Endothelial cell of umbilical vein (primary cell): ENCODE data around the gene RBX1. TPM values are rescaled to one million over a fixed set of nuclear protein-coding genes. Genes with fewer than 3 reads are reported as not detected.

Source experiments
- BruUV-seq: library from RNA; stranded (reverse); fragments of 400-500 nt; replicated peaks from 2 replicates; lab custom pipeline; 2021; lab: Mats Ljungman, UMichigan
- CTCF ChIA-PET: fragments of 300-600, 350-600 bp; sonication (Branson Sonifier 250); formaldehyde crosslinking; loops from one replicate; lab custom pipeline; 2021; ENCODE audit warnings: antibody characterized with exemption, inconsistent platforms; lab: Charles Lee
- POLR2A ChIA-PET: fragments of 300-600, 350-600 bp; sonication (Branson Sonifier 250); formaldehyde crosslinking; loops from one replicate; lab custom pipeline; 2021; ENCODE audit warnings: antibody characterized with exemption, inconsistent platforms; lab: Charles Lee
- DNase-seq: peaks from one replicate; pipeline ENCODE4 v3.0.0-alpha.2; 2011; ENCODE audit warnings: low read depth, low spot score
- FAIRE-seq: peaks from 2 replicates; lab custom pipeline; 2011; peaks lifted over from hg19 to GRCh38; lab: Jason Lieb, UNC
- H2AFZ ChIP-seq: 2 replicates; pipeline ENCODE4 v1.6.0; 2012; ENCODE audit warnings: low read depth, low read length, control low read depth, inconsistent platforms
- H3K27ac ChIP-seq: 2 replicates; pipeline ENCODE4 v1.5.1; 2011; ENCODE audit warnings: low read depth, mild to moderate bottlenecking, control low read depth, low read length, moderate library complexity; ENCODE audit not compliant: insufficient read depth
- H3K27me3 ChIP-seq, 2 experiments: 2 replicates each; pipeline versions ENCODE4 v1.6.0 to v1.6.1; 2011; ENCODE audit warnings: low read length in 2 of 2, mixed read lengths in 1 of 2; ENCODE audit not compliant: control insufficient read depth in 2 of 2, insufficient read depth in 2 of 2
- H3K36me3 ChIP-seq, 2 experiments: 2 replicates in 1 of 2; 3 replicates in 1 of 2; pipeline ENCODE4 v1.5.1; 2011; ENCODE audit warnings: low read length in 2 of 2, mild to moderate bottlenecking in 1 of 2, moderate library complexity in 1 of 2; ENCODE audit not compliant: control insufficient read depth in 2 of 2, insufficient read depth in 2 of 2; ENCODE audit errors: extremely low read depth in 1 of 2
- H3K4me1 ChIP-seq: 3 replicates; pipeline ENCODE4 v1.5.1; 2011; ENCODE audit warnings: mild to moderate bottlenecking, low read length; ENCODE audit not compliant: control insufficient read depth, insufficient read depth; ENCODE audit errors: extremely low read depth
- H3K4me2 ChIP-seq: 2 replicates; pipeline ENCODE4 v1.6.1; 2011; ENCODE audit warnings: low read length, control low read depth, mixed read lengths; ENCODE audit not compliant: insufficient read depth
- H3K4me3 ChIP-seq, 3 experiments: fragments of 200-600 bp in 1 of 3; sonication (generic), shearing (Covaris generic) in 1 of 3; replicated peaks in 1 of 3; 2 replicates each; pipeline ENCODE4 v1.5.1; 2011 to 2016; ENCODE audit warnings: control low read depth in 3 of 3, low read length in 3 of 3, mild to moderate bottlenecking in 2 of 3, inconsistent platforms in 1 of 3, low read depth in 1 of 3, moderate library complexity in 1 of 3; ENCODE audit not compliant: insufficient read depth in 1 of 3
- H3K79me2 ChIP-seq: 2 replicates; pipeline ENCODE4 v1.6.0; 2012; ENCODE audit warnings: low read length, inconsistent platforms; ENCODE audit not compliant: control insufficient read depth, insufficient read depth
- H3K9ac ChIP-seq: replicated peaks from 2 replicates; pipeline ENCODE3; 2011; ENCODE audit warnings: low read length, control low read depth; ENCODE audit not compliant: insufficient read depth; ENCODE audit errors: extremely low read depth
- H3K9me1 ChIP-seq: replicated peaks from 3 replicates; pipeline ENCODE4 v1.6.0; 2011; ENCODE audit warnings: mild to moderate bottlenecking, low read length; ENCODE audit not compliant: control insufficient read depth, insufficient read depth; ENCODE audit errors: extremely low read depth
- H3K9me3 ChIP-seq: replicated peaks from 2 replicates; pipeline ENCODE4 v1.5.1; 2012; ENCODE audit warnings: low read length, inconsistent platforms; ENCODE audit not compliant: control insufficient read depth, insufficient read depth
- H4K20me1 ChIP-seq: replicated peaks from 2 replicates; pipeline ENCODE3; 2011; ENCODE audit warnings: mild to moderate bottlenecking, low read length; ENCODE audit not compliant: control insufficient read depth, insufficient read depth; ENCODE audit errors: extremely low read depth
- CTCF ChIP-seq, 2 donors: IDR thresholded peaks; 1 replicate in 1 of 2; 2 replicates in 1 of 2; pipeline ENCODE4 v1.5.1; 2011; ENCODE audit warnings: low read length in 2 of 2, mild to moderate bottlenecking in 2 of 2, moderate library complexity in 2 of 2, control low read depth in 1 of 2, inconsistent platforms in 1 of 2, low read depth in 1 of 2; ENCODE audit not compliant: insufficient read depth in 1 of 2; ENCODE audit errors: extremely low read depth in 1 of 2
- EZH2 ChIP-seq: IDR thresholded peaks from 2 replicates; pipeline ENCODE4 v1.6.1; 2012; ENCODE audit warnings: borderline replicate concordance, low read depth, mild to moderate bottlenecking, moderate library complexity, low read length, inconsistent platforms; ENCODE audit not compliant: severe bottlenecking
- FOS ChIP-seq: IDR thresholded peaks from 2 replicates; pipeline ENCODE4 v1.6.1; 2011; ENCODE audit warnings: mild to moderate bottlenecking, low read length, moderate library complexity, borderline replicate concordance; ENCODE audit not compliant: insufficient read depth
- GATA2 ChIP-seq: IDR thresholded peaks from 2 replicates; pipeline ENCODE4 v1.7.0; 2011; ENCODE audit warnings: low read depth, mild to moderate bottlenecking, moderate library complexity, mixed read lengths, low read length; ENCODE audit not compliant: insufficient read length, insufficient read depth
- JUN ChIP-seq: IDR thresholded peaks from 2 replicates; pipeline ENCODE4 v1.6.1; 2011; ENCODE audit warnings: borderline replicate concordance, low read depth; ENCODE audit not compliant: insufficient read length, insufficient read depth
- MYC ChIP-seq: IDR thresholded peaks from one replicate; pipeline ENCODE4 v1.6.1; 2011; ENCODE audit warnings: mild to moderate bottlenecking, low read depth, low read length
- POLR2A ChIP-seq: IDR thresholded peaks from 2 replicates; pipeline ENCODE4 v1.6.1; 2012; ENCODE audit warnings: low read depth, mild to moderate bottlenecking, control low read depth, low read length
- POLR2AphosphoS5 ChIP-seq: IDR thresholded peaks from 2 replicates; pipeline ENCODE4 v1.6.1; 2012; ENCODE audit warnings: low read depth, mild to moderate bottlenecking, control low read depth, low read length, moderate library complexity; ENCODE audit not compliant: insufficient read depth
- dilution Hi-C: fragments of 300-500 bp; cut with MboI; formaldehyde crosslinking; loops from one replicate; pipeline ENCODE4 v1.15.0; 2019; ENCODE audit warnings: low sequenced_read_pairs; ENCODE audit not compliant: extremely low pct_ligation_motif_present
- intact Hi-C: fragments of 100-400 bp; cut with micrococcal nuclease; formaldehyde crosslinking; loops from one replicate; pipeline ENCODE4 v1.10.0; 2022
- polyA plus RNA-seq, 4 experiments: library from polyadenylated mRNA; depleted of rRNA in 3 of 4; stranded (reverse) in 3 of 4; unstranded in 1 of 4; fragments of >200 nt; gene quantifications; 2 replicates each; pipeline versions ENCODE4 v1.2.1 to v1.2.3, GENCODE V29; 2011 to 2012; ENCODE audit warnings: missing spikeins in 1 of 4
- total RNA-seq: library from RNA; stranded (reverse); gene quantifications from 2 replicates; pipeline ENCODE4 v1.2.3, GENCODE V29; 2021
- TF ChIP-seq, protein P1 (sequence below): IDR thresholded peaks from 2 replicates; pipeline ENCODE4 v1.6.1; 2011; ENCODE audit not compliant: insufficient read depth, insufficient read length

Gene RBX1
- total and polyA plus RNA-seq, 2 donors (not counting 3 experiments of a cell fraction or from before 2014, with no cell fraction given) = 74.7 to 102 TPM

DNA sequence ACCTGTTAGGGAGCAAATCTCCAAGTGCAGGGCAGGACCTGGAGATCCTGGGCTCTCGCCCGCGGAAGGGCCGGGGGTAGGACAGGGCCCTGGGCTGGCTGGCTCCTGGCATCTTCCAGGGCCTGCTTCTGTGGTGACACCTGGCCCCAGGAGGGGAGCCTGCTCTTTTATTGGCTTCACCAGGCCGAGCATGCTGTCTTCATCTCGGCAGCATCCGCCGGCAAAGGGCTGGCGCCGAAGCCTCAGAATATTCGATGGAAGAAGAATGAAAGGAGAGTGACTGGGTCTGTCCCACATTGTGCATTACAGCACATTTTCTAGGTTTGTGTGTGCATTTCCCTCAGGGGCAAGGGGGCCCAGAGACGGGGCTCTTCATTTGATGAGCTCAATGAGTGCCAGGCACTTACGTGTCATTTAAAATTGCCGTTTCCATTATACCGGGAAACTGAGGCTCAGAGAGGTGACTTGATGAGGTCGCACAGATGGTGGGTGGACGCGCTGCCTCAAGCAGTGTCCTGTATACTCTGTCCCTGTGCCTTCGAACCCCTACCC, 70.0 kb downstream of the RBX1 start:
- Histone ChIP-seq H3K9me3 (no peaks in the 10 kb centered on the region), H4K20me1 (no peaks in the 10 kb centered on the region), H3K27me3 (no peaks in the 10 kb centered on the region), H3K4me2 (peak overlapping the region; percentile 26), H3K27ac (no peak overlapping the region), H3K36me3 (no peaks in the 10 kb centered on the region), H2AFZ (peak overlapping the region; percentile 57), H3K9ac (peak overlapping the region; percentile 82), H3K9me1 (no peaks in the 10 kb centered on the region), H3K4me1 (peaks cover 11% of the 10 kb centered on the region), H3K4me3 (peak overlapping the region; percentile 35 to 64 (median 59)), H3K79me2 (no peaks in the 10 kb centered on the region)
- intact Hi-C loops (loop anchor here (5.0 kb wide), 1 partner anchor 71 kb away; the partner anchor contains the start of gene EP300), dilution Hi-C loops (no loop called here)
- DNase-seq (no peak), FAIRE-seq (no peak)
- ChIA-PET CTCF (interaction anchor here (0.7 to 2.3 kb wide), 2 partner anchors 98 to 465 kb away, joined by 3 to 9 read pairs; no protein-coding TSS in a partner anchor), POLR2A (interaction anchor here (0.6 kb wide), 1 partner anchor 8 kb away, joined by 10 read pairs; no protein-coding TSS in a partner anchor)
- BruUV-seq = no TSS peak
- TF ChIP-seq JUN = no peak
- TF ChIP-seq CTCF (IDR thresholded peaks at IDR 0.05; ENCODE audit: extremely low read depth in 1 of 2, insufficient read depth in 1 of 2, low read depth in 1 of 2, low read length in 2 of 2) = no peak
- no peak for TF ChIP-seq MYC
- no peak for TF ChIP-seq POLR2A
- no peak for TF ChIP-seq FOS
- TF ChIP-seq POLR2AphosphoS5 = no peak
- no peak for TF ChIP-seq GATA2
- TF ChIP-seq EZH2 = no peak
- TF ChIP-seq, protein P1, sequence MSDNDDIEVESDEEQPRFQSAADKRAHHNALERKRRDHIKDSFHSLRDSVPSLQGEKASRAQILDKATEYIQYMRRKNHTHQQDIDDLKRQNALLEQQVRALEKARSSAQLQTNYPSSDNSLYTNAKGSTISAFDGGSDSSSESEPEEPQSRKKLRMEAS = no peak
